ENCODE data around the gene AHSG.

DNA sequence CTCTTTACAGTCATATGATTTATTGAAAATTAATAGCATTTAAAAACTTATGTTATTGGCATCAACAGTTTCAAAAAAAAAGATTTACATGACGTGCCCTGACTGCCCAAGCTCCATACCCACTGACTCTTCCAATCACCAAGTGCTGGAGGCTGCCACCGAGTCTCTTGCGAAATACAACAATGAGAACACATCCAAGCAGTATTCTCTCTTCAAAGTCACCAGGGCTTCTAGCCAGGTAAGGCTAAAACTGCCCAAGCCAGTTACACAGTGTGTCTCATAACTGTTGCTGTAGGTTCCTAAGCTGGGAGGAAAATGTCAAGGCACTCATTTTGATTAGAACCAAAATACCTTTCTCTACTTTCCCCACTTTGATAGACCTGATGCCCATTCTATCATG lies 31.8 kb downstream of the AHSG start:
- TF ChIP-seq, protein P1, sequence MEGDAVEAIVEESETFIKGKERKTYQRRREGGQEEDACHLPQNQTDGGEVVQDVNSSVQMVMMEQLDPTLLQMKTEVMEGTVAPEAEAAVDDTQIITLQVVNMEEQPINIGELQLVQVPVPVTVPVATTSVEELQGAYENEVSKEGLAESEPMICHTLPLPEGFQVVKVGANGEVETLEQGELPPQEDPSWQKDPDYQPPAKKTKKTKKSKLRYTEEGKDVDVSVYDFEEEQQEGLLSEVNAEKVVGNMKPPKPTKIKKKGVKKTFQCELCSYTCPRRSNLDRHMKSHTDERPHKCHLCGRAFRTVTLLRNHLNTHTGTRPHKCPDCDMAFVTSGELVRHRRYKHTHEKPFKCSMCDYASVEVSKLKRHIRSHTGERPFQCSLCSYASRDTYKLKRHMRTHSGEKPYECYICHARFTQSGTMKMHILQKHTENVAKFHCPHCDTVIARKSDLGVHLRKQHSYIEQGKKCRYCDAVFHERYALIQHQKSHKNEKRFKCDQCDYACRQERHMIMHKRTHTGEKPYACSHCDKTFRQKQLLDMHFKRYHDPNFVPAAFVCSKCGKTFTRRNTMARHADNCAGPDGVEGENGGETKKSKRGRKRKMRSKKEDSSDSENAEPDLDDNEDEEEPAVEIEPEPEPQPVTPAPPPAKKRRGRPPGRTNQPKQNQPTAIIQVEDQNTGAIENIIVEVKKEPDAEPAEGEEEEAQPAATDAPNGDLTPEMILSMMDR (IDR thresholded peaks at IDR 0.05), result no peak
- no peak for TF ChIP-seq EZH2 (IDR thresholded peaks at IDR 0.05; ENCODE audit: borderline replicate concordance, insufficient read depth, low read depth, low read length, poor library complexity, severe bottlenecking)

Measured in B cell (primary cell).